OCI-M2 (cell line): ENCODE measurements around the gene ACP5.
"Not testable (repeated sequence)": the region's sequence is repeated elsewhere in the genome, so short reads cannot be mapped to it uniquely, and the experiment has no call there.

Experiments used
- DNase-seq: peaks from one replicate; lab custom pipeline; 2025; ENCODE audit not compliant: unreplicated experiment; lab: John Stamatoyannopoulos, UW

Gene ACP5

DNA sequence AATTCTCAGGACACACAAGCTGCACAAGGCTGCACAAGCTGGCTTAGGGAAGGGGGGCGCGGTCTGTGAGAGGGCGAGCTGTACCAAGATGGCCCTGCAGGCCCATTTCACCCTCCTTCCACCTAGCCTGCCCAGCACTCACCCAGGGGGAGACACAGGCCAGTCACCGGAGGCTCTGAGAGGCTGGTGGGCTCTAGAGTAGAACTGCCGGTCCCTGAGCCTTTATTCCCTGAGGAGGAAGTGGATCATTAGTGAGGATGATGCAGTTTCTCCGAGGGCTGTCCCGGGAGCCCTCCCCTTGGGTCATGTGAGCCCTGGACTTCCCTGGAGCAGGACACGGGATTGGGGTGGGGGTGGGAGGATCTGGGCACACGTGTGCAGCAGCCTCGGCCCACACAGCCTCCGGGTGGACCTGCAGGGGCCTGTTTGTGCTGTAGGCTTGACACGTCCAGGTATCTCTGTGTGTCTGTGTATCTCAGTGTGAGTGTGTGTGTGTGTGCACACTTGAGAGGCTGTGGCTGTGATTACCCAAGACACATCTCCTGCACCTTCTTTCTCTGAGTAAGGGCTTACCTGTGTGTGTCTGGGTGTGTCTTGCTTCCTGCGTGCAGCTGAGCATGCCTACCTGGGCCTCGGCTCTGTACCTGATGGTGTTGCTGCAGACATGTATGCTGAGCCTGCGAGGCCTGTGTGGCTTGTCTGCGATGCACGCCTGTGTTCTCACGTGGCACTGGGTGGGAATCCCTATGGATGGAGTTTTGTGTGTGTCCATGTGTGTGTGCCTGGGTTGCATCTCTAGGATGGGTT is at the start of gene ACP5:
TSS of gene ACP5 (minus strand) at position 195 of the 807 bp plus-strand sequence. CDS start 328 bp downstream, outside the sequence.
- no peak for DNase-seq

DNA sequence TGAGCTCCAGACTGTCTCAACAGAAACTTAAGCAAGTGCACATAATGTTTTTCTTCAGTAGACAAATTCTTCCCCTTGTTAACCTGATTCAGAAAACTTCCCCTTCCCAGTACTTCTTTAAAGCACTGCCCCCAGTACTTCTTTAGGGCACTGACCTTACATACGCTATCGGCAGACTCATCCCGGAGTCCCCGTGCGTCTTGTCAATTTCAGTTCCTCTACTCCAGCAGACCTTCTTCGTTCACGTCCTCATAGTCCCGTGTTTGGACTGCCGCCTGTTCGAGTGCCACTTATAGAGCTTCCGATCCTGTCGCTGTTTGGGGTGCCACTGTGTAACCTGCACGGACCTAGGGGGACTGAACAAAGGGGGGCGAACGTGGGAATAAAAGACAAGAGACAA is 48.8 kb upstream of the ACP5 start:
- no peak for DNase-seq

DNA sequence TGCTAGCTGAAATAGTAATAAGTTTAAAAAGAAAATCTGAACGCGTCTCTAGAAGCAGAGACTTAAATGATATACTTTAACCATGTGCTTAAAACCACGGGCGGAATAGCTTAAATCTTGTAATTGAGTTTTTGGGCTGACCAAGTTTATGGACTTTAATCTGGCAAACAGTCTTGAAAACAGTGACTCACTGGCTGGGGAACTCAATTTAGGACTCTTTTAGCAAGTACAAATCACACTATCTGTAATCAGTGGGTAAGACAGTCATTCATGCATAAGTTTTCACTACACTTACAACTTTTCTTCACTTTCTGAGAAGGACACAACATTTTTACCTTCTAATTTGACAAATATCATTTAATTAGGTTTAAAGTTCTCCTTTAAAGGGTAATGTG is 46.6 kb upstream of the ACP5 start:
- no peak for DNase-seq

GRCh38 chr19:11622401-11622800 is 45.0 kb upstream of the ACP5 start:
- not testable (repeated sequence) for DNase-seq

- no peak for DNase-seq
Observed at GRCh38 chr19:11620553-11620952, 43.1 kb upstream of the ACP5 start.

DNA sequence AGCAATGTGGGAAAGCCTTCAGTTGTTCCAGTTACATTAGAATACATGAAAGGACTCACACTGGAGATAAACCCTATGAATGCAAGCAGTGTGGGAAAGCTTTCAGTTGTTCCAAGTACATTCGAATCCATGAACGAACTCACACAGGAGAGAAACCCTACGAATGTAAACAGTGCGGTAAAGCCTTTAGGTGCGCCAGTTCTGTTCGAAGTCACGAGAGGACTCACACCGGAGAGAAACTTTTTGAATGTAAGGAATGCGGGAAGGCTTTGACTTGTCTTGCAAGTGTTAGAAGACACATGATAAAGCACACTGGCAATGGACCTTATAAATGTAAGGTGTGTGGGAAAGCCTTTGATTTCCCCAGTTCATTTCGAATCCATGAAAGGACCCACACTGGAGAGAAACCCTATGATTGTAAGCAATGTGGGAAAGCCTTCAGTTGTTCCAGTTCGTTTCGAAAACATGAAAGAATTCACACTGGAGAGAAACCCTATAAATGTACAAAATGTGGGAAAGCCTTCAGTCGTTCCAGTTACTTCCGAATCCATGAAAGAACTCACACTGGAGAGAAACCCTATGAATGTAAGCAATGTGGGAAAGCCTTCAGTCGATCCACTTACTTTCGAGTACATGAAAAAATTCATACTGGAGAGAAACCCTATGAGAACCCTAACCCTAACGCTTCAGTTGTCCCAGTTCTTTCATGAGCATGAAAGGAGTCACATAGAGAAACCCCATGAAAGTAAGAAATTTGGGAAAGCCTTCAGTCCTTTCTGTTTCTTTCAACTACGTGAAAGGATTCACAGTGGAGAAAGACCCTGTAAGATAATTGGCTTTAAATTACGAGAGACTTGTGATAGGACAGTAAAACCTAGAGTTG is 40.0 kb upstream of the ACP5 start:
- no peak for DNase-seq

DNA sequence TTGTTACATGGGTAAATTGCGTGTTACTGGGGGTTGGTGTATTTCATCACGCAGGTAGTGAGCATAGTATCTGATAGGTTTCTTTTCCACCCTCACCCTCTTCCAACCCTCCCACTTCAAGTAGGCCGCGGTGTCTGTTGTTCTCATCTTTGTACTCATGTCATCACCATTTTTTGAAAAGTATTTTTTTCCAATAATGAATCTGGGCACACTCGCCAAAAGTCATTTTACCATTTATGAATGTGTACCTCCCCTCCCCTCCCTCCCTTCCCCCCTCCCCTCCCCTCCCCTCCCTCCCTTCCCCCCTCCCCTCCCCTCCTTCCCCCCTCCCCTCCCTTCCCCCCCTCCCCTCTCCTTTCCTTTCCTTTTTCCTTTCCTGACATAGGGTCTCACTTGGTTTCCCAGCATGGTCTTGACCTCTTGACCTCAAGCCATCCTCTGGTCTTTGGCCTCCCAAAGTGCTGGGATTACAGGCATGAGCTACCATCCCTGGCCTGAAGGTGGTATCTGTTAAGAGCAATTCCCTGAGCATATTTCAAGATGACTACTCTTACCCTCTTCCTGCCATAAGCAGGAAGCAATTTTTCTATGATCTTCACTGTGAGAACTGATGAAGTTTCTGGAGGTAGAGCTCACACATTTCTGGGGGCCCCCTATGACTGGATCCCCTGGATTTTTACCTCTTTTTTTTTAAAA is 35.5 kb upstream of the ACP5 start:
- no peak for DNase-seq

DNA sequence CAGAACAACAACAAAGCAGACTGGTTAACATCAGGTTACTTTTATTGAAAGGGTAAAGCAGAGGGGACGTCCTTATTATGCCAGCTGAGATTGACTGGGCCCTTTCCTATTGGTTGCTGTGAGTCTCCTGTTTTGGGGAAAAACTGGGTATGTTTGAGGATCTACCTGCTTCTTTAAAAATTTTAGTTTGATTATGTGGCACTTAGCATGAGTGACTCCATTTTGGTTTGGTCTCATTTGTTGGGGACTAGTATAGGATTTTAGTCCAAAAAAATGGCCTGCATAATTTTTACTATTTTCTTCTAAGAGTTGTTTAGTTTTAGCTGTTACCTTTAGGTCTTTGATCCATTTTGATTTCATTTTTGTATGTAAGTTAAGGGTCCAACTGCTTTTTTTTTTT is 34.3 kb upstream of the ACP5 start:
- DNase-seq, result no peak

DNA sequence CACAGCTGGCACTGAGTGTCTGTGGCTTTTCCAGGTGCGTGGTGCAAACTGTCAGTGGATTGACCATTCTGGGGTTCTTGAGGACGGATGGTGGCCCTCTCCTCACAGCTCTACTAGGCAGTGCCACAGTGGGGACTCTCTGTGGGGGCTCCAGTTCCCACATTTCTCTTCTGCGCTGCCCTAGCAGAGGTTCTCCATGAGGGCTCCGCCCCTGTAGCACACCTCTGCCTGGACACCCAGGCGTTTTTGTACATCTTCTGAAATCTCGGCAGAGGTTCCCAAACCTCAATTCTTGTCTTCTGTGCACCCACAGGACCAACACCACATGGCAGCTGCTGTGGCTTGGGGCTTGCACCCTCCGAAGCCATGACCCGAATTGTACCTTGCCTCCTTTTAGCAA is 29.0 kb upstream of the ACP5 start:
- DNase-seq, result no peak

GRCh38 chr19:11599704-11600103 is 22.3 kb upstream of the ACP5 start:
- not testable (repeated sequence) for DNase-seq

DNA sequence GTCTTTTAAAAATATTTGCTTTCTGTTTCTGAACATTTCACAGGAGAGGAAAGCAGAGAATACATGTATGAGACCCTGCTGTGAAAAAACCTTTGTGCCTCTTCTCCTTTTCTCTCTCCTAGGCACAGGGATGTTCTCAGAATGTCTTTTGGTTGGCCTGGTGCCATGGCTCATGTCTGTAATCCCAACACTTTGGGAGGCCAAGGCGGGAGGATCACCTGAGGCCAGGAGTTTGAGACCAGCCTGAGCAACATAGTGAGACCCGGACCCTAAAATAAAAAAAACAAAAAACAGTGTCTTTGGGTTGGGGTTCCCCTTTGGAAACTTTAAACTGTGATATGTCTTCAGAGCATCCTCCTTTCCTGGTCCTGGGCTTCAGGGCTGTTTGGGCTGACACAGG is 21.3 kb upstream of the ACP5 start:
- DNase-seq, result no peak

DNA sequence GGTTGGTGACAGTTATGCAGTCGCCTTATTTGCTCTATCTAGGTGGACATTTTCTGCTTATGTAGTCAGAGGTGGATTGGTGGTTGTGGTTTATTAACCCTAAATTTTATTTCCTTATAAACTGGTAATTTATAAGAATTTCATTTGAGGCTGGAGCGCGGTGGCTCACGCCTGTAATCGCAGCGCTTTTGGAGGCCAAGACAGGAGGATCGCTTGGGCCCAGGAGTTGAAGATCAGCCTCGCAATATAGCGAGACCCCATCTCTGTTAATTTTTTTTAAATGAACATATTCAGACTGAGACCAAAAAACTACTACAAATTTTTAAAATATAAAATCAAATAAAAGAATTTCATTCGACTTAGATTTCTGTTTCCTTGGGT is 20.6 kb upstream of the ACP5 start:
- no peak for DNase-seq

DNA sequence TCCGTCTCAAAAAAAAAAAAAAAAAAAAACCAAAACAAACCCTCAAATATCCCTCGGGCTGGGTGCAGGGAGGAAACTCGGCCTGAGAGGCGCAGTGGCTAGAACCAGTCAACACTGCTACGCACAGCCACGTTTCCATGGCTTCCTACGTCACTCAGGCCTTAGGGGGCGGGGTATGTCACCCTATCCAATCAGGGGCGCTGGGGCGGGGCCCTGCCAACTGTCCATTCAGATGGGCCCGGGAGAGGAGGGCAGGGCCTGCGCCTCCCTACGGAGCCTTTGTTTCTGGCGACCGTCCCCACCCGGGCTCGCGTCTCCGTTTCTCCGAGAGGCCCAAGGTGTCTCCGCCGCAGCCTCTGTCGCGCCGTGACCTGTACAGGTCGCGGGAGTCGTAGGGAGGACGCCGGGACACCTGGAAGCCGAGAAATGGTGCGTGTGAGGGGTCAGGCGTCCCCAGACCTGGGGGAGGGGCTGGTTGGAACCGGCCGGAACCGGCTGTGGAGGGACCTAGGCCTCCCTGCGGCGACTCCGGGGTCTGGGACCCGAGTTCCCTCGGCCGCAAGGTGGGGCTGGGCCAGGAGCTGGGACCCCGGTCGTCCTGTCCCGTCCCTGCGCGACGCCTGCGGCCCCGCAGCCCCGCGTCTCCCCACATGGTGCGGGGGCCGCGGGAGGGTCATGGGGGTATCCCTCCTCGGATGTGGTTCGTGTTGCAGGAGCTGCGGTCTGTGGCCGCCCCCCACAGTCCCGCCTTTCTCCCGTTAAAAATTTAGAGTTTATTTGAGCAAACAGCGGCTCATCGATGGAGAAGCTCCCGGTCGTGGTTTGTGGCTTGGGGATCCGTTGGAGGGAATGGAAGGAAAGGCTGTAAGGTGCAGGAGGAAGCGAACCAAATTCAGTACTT is 20.0 kb upstream of the ACP5 start, which contains the start of gene ZNF627:
TSS of gene ZNF627 (plus strand) at position 282 of the 901 bp plus-strand sequence. CDS start at position 427, 145 bp downstream.
- DNase-seq, result peak; percentile 100

- no peak for DNase-seq
Observed at GRCh38 chr19:11596156-11596555, 18.7 kb upstream of the ACP5 start.

DNA sequence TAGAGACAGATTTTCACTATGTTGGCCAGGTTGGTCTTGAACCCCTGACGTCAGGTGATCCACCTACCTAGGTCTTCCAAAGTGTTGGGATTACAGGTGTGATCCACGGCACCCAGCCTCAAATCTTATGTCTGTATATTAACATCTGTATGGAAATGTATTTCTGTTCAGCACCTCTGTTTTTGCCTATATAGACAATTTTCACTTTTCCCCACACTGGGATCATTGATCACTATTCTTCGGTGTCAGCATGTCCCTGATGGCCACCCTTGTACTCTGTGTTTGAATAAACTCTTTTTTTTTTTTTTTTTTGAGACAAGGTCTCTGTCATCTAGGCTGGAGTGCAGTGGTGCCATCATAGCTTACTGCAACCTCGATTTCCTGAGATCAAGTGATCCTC is 16.6 kb upstream of the ACP5 start:
- no peak for DNase-seq

DNA sequence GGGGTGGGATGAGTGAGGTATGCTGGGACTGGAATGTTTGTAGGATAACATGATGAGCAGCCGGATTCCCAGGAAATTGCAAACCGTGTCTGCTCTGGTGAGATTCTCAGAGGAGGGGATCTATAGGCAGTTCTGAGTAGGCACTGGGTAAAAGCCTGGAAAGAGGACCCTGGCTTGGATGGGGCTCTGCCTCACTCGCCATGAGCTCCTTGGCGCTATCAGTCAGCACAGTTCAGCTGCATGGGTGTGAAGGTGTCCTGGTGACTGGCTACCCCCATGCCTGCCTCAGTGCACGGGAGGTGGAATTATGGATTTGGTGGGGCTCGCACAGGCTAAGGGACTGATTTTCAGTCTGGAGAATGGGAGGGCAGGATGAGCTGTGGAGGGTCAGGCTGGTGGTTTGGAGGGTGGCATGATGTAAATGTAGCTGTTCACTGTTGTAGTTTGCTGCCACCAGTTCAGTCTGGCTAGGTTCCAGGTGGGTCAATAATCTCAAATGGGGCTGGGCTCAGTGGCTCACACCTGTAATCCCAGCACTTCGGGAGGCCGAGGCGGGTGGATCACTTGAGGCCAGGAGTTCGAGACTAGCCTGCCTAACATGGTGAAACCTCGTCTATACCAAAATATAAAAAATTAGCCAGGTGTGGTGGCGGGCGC is 10.7 kb upstream of the ACP5 start:
- DNase-seq, result no peak

- peak; percentile 97 for DNase-seq
Observed at GRCh38 chr19:11587302-11587974, 10.0 kb upstream of the ACP5 start.

GRCh38 chr19:11586331-11586730 is 8.9 kb upstream of the ACP5 start:
- DNase-seq, result no peak

DNA sequence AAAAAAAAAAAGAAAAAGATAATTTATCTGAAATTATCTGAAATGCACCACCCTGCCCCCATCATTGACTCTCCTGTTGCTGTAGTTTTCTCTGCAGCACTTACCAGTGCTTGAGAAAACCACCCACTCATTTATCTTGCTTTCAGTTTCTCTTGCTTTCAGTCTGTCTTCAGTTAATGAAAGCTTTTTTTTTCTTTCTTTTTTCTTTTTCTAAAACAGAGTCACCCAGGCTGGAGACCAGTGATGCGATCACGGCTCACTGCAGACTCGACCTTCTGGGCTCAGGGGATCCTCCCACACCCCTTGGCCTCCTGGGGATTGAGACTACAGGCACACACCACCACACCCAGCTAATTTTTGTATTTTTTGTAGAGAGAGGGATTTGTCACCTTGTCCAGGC is 4.3 kb upstream of the ACP5 start:
- no peak for DNase-seq
